Activated CD4-positive, CD25-positive, alpha-beta regulatory T cell (primary cell): ENCODE measurements around the gene SLC12A7.

Source experiments
- DNase-seq, 4 experiments: peaks; one replicate each; lab custom pipeline; 2025; lab: John Stamatoyannopoulos, UW

SLC12A7 gene

GRCh38 chr5:1050423-1051365, 61.2 kb downstream of the SLC12A7 start:
- DNase-seq, result no peak

DNA sequence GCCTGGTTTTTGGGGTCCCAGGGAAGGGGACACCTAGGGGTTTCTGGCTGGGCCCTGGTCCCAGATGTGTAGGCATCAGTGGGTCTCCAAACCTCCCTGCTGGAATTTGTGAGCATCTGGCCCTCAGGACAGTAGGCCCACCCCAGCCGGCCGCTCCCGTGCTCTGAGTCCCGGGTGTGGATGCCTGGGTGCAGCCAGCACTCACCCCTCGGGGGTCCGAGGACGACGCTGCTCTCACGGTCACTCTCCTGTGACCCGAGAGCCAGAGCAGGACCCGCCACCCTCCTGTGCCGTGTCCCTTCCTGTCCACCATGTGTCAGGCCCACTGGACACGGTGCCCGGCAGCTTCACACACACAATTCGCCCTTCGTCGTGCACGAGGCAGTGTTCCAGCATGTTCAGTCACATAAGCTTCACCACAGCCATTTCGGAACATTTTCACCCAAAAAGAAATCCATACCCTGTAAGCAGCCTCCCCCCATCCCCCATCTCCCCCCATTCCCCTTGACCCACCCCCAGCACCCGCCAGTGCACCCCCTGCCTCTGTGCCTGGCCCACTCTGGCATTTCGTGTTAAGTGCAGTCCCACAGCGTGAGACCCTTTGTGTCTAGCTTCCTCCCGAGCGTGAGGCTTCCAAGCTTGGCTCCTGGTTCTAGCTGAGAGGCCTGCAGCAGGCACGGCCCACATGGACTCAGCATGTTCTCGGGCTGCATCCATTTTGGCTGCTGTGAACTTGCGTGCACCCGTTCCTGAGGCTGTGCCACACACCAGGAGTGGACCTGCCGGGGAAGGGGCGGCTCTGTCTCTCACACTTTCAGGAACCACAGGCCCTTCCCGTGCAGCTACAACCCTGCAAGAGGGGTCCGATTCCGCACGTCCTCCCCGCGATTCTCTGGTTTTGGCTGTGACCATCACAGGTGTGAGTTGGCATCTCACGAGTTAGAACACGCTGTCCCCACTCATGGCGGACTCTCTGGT, 62.7 kb downstream of the SLC12A7 start:
- DNase-seq, result no peak

GRCh38 chr5:1048162-1048721, 63.6 kb downstream of the SLC12A7 start:
- no peak for DNase-seq

GRCh38 chr5:1047332-1047965, 64.4 kb downstream of the SLC12A7 start:
- no peak for DNase-seq

DNA sequence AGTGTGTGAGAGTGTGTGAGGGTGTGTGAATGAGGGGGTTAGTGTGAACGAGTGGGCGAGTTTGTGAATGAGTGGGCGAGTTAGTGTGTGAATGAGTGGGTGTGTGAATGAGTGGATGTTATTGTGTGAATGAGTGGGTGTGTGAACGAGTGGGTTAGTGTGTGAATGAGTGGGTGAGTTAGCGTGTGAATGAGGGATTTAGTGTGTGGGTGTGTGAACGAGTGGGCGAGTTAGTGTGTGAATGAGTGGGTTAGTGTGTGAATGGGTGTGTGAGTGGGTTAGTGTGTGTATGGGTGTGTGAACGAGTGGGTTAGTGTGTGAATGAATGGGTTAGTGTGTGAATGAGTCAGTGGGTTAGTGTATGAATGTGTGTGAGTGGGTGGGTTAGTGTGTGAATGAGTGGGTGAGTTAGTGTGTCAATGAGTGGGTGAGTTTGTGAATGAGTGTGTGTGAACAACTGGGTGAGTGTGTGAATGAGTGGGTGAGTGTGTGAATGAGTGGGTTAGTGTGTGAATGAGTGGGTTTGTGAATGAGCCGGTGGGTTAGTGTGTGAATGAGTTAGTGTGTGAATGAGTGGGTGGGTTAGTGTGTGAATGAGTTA, 65.8 kb downstream of the SLC12A7 start:
- DNase-seq, result no peak

DNA sequence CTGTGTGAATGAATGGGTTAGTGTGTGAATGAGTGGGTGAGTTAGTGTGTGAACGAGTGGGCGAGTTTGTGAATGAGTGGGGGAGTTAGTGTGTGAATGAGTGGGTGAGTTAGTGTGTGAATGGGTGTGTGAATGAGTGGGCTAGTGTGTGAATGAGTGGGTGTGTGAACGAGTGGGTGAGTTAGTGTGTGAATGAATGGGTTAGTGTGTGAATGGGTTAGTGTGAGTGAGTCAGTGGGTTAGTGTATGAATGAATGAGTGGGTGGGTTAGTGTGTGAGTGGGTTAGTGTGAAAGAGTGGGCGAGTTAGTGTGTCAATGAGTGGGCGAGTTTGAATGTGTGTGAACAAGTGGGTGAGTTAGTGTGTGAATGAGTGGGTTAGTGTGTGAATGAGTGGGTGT, 67.7 kb downstream of the SLC12A7 start:
- DNase-seq, result no peak

DNA sequence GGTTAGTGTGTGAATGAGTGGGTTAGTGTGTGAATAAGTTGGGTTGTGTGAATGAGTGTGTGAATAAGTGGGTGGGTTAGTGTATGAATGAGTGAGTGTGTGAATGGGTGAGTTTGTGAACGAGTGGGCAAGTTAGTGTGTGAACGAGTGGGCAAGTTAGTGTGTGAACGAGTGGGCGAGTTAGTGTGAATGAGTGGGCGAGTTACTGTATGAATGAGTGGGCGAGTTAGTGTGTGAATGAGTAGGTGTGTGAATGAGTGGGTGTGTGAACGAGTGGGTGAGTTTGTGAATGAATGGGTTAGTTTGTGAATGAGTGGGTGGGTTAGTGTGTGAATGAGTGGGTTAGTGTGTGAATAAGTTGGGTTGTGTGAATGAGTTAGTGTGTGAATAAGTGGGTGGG, 68.5 kb downstream of the SLC12A7 start:
- DNase-seq, result no peak

- no peak for DNase-seq
These were observed 69.2 kb downstream of the SLC12A7 start for GRCh38 chr5:1042626-1043025.

DNA sequence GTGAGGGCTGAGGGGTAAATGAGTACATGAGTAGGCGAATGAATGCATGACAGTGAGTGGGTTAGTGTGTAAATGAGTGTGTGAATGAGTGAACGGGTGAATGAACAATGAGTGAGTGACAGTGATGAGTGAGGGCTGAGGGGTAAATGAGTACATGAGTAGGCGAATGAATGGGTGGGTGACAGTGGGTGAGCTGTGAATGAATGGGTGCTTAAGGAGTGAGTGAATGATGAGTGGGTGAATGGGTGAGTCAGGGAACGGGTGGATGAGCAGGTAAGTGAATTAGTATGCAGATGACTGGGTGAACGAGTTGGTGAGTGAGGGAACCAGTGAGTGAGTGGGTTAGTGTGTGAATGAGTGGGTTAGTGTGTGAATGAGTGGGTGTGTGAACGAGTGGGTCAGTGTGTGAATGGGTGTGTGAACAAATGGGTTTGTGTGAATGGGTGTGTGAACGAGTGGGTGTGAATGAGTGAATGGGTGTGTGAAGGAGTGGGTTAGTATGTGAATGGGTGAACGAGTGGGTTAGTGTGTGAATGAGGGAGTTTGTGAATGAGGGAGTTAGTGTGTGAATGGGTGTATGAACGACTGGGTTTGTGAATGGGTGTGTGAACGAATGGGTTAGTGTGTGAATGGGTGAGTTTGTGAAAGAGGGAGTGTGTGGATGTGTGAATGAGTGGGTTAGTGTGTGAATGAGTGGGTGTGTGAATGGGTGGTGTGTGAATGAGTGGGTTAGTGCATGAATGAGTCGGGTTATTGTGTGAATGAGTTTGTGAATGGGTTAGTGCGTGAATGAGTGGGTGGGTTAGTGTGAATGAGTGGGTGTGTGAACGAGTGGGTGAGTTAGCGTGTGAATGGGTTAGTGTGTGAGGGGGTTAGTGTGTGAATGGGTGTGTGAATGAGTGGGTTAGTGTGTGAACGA, 70.4 kb downstream of the SLC12A7 start:
- no peak for DNase-seq

DNA sequence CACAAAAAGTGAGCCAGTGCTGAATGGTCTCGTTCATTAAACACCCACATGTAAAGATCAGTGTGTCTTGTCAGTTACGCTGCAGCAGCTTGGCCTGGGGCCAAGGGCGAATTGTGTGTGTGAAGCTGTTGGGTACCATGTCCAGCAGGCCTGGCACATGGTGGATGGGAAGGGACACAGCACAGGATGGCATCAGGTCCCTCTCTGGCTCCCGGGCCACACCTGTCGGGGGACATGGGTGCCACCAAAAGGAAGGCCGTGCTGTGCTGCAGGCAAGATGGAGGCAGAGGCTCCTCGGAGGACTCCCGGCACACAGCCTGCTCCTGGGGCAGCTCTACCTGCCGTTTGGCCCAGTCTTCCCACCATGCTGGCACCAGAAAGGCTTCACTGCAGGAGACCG, 71.3 kb downstream of the SLC12A7 start:
- no peak for DNase-seq

DNA sequence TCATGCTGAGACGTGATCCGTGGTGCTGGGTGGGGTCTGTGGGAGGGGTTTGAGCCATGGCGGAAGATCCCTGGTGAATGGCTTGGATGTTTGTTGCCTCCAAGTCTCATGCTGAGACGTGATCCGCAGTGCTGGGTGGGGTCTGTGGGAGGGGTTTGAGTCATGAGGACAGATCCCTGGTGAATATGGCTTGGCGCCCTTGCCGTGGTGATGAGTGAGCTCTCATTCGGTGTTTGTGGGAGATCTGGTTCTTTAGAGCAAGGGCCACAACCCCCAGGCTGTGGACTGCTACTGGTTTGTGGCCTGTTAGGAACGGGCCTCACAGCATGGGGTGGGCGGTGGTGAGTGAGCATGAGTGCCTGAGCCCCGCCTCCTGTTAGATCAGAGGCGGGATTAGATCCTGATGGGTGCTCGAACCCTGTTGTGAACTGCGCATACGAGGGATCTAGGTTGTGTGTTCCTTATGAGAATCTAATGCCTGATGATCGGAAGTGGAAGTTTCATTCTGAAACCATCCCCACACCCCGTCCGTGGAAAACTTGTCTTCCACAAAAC, 72.1 kb downstream of the SLC12A7 start:
- DNase-seq, result no peak

GRCh38 chr5:1039210-1039548, 72.7 kb downstream of the SLC12A7 start:
- DNase-seq, result no peak

GRCh38 chr5:1038417-1039209, 73.2 kb downstream of the SLC12A7 start:
- DNase-seq, result no peak

DNA sequence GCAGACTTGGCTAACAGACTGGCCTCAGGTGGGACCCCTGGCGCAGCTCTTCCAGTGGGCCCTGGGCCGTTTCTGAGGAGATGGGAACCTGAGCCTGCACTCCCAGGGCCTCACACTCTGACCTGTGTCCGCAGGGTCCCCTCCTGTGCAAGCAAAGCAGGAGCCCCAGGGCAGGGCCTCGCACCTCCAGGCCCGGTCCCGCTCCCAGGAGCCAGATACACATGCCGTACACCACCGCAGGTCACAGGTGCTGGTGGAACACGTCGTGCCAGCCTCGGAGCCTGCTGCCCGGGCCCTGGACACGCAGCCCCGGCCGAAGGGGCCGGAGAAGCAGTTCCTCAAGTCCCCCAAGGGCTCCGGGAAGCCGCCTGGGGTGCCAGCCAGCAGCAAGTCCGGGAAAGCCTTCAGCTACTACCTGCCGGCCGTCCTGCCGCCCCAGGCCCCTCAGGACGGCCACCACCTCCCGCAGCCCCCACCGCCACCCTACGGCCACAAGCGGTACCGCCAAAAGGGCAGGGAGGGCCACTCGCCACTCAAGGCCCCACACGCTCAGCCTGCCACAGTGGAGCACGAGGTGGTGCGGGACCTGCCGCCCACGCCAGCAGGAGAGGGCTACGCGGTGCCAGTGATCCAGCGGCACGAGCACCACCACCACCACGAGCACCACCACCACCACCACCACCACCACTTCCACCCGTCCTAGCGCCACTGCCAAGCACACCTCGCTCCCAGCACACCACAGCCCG, 74.0 kb downstream of the SLC12A7 start:
- DNase-seq, result no peak

GRCh38 chr5:1037123-1037670, 74.7 kb downstream of the SLC12A7 start:
- DNase-seq, result no peak

- no peak for DNase-seq
These were observed 75.2 kb downstream of the SLC12A7 start for GRCh38 chr5:1036504-1037122.

- DNase-seq, result no peak
These were observed 76.2 kb downstream of the SLC12A7 start for GRCh38 chr5:1035421-1036405.
